LHCN-M2 (cell line): ENCODE data around the gene TRIM71. TPM values are rescaled to one million over a fixed set of nuclear protein-coding genes. Genes with fewer than 3 reads are reported as not detected.
"Not testable (repeated sequence)": the region's sequence is repeated elsewhere in the genome, so short reads cannot be mapped to it uniquely, and the experiment has no call there.

Experiments
- DNase-seq: peaks from one replicate; pipeline ENCODE4 v3.0.0-alpha.2; 2012; ENCODE audit warnings: low read depth
- total RNA-seq: library from RNA; depleted of rRNA; stranded (reverse); fragments of >200 nt; gene quantifications from 2 replicates; pipeline ENCODE4 v1.2.3, GENCODE V29; 2014

Gene TRIM71
- total RNA-seq, 1 experiment from 2014 or later, result not detected

DNA sequence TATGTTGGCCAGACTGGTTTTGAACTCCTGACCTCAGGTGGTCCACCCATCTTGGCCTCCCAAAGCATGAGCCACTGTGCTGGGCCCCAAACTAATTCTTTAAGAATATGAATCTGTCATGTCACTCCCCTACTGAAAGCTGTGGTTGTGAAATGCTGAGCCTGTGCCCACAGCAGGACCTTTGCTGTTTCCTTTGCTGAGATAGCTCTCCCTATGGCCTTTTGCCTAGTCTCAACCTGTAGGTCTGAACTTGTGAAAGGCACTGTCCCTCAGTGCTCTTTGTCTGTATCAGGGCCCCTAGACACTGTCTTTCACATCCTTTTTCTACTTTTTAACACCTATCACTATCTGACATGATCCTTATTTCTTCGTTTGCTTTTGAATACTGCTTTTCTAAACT, 70.9 kb downstream of the TRIM71 start:
- DNase-seq, result no peak

DNA sequence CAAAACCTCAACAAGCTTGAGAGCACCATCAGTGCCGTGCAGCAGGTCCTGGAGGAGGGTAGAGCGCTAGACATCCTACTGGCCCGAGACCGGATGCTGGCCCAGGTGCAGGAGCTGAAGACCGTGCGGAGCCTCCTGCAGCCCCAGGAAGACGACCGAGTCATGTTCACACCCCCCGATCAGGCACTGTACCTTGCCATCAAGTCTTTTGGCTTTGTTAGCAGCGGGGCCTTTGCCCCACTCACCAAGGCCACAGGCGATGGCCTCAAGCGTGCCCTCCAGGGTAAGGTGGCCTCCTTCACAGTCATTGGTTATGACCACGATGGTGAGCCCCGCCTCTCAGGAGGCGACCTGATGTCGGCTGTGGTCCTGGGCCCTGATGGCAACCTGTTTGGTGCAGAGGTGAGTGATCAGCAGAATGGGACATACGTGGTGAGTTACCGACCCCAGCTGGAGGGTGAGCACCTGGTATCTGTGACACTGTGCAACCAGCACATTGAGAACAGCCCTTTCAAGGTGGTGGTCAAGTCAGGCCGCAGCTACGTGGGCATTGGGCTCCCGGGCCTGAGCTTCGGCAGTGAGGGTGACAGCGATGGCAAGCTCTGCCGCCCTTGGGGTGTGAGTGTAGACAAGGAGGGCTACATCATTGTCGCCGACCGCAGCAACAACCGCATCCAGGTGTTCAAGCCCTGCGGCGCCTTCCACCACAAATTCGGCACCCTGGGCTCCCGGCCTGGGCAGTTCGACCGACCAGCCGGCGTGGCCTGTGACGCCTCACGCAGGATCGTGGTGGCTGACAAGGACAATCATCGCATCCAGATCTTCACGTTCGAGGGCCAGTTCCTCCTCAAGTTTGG, 72.9 kb downstream of the TRIM71 start:
- DNase-seq, result no peak

DNA sequence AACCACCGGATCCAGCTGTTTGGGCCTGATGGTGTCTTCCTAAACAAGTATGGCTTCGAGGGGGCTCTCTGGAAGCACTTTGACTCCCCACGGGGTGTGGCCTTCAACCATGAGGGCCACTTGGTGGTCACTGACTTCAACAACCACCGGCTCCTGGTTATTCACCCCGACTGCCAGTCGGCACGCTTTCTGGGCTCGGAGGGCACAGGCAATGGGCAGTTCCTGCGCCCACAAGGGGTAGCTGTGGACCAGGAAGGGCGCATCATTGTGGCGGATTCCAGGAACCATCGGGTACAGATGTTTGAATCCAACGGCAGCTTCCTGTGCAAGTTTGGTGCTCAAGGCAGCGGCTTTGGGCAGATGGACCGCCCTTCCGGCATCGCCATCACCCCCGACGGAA, 73.6 kb downstream of the TRIM71 start:
- DNase-seq, result no peak

DNA sequence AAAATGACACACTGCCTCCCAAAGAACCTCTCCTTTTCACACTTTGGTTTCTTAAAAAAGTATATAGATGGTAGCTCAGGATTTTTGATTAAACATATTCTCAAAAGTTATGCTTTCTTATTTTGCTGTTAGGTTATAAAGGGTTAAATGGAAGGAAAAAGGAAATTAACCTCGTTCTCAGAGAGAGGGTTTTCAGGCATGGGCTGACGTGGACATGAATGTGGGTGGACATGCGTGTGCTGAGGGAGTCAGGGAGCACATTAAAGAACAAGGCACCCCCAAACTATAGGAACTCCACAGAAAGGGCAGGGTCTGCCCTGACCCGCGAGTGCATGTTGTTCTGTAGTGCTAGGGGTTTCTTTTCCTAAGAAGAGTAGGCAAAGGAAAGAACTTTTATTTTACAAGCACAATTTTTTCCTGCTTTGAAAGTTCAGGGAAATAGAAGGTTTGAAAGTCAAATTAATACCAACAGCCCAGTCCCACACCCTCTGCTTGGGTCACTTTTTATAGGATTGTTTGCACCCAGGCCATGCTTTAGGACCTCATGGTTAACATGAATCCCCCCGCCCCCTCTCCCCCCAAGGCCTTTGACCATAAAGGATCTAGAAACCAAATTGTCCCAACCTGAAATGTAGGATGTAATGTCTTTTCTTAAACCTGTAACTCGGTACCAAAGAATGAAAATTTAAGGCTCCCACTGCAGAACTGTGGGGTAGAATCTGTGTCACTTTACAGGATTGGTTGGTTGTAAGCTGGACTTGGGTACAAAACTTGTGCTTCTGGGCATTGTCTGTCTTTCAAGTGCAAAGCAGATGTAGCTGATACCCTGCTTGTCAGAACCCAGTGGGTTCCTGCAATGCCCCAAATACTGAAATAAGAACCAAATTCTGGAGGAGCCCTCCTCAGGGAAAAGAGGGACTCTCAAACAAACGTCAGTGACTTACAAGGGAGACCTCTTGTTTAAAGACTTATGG, 75.1 kb downstream of the TRIM71 start:
- DNase-seq, result no peak

GRCh38 chr3:32894977-32895376, 77.2 kb downstream of the TRIM71 start:
- no peak for DNase-seq

DNA sequence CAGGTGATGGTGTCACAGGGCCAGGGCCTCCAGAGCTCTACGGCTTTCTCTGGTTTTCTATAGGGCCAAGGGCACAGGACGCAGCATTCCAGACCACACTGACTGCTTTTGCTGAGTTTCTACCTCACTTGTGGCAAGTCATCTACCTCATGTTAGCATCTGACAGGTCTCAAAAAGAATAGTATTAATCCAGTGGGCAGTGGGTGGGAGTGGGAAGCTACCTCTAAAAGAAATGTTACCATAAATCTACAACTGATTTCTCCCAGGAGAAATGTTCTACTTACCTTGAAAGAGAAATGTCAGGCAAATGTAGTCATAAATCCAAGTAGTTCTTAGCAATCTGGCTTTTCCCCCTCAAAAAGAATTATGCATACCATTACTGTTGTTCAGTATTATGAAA, 77.9 kb downstream of the TRIM71 start:
- DNase-seq, result no peak

GRCh38 chr3:32896143-32896542, 78.3 kb downstream of the TRIM71 start:
- DNase-seq, result no peak

DNA sequence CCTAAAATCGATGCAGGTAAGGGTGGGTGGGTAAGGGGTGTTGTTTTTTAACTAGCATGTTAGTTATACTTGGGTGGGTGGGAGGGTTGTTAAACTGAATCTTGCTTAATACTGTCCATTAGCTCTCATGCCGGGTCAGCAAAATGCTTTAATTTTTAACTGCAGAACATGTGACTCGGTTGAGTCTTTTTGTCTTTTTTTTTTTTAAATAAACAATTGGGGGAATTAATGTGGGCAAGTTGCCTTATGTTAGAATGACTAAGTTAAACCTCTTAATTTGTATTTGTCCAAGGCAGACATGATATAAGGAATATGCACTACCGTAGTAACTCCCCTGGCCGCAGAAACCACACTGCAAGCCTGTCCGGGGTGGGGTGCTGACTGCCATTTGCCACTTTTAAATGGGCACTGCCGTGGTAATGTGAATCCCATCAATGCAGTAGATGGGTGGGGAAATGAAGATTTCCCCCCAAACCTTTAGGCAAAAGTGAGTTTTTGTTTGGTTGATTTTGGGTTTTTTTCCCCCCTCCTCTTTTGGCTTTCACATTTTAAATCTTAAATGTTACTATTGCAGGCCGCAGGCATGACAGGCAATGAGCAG, 79.3 kb downstream of the TRIM71 start:
- no peak for DNase-seq

DNA sequence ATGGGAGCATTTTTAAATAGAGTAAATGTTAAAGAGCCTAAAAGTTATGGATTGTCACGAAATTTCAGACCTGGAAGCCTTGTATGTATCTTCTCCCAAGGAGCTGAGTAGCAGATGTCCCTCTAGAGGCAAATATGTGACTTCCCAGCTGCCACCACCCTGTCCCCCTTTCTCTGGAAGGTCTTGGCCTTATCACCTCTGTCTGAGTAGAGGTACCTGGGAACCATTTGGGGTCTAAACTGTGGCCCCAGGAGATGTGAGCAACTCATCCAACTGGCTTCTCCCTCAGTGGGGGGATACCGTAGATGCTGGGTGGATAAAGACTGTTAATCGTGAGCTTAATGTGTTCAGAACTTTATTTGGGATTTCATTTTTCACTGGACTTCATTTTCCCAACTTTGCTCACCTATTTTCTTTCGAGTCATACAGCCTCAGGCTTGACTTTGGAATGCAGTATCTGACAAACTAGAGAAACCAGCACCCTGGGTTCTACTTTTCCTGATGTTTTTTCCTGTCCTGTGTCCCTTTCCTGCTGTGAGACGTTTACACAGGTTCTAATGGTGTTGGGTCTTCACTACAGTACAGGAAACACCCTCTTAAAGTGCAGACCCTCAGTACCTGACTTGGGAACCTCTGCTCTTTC, 80.3 kb downstream of the TRIM71 start:
- DNase-seq, result no peak

GRCh38 chr3:32899265-32899664, 81.5 kb downstream of the TRIM71 start:
- DNase-seq, result no peak

- DNase-seq, result no peak
These were observed 83.5 kb downstream of the TRIM71 start for GRCh38 chr3:32901005-32901932.

DNA sequence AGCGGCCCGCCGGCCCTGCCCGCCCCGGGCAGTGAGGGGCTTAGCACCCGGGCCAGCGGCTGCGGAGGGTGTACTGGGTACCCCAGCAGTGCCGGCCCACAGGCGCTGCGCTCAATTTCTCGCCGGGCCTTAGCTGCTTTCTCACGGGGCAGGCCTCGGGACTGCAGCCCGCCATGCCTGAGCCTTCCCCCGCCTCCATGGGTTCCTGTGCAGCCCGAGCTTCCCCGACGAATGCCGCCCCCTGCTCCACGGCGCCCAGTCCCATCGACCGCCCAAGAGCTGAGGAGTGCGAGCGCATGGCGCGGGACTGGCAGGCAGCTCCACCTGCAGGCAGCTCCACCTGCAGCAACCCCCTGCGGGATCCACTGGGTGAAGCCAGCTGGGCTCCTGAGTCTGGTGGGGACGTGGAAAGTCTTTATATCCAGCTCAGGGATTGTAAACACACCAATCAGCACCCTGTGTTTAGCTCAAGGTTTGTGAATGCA, 85.1 kb downstream of the TRIM71 start:
- DNase-seq, result not testable (repeated sequence)

DNA sequence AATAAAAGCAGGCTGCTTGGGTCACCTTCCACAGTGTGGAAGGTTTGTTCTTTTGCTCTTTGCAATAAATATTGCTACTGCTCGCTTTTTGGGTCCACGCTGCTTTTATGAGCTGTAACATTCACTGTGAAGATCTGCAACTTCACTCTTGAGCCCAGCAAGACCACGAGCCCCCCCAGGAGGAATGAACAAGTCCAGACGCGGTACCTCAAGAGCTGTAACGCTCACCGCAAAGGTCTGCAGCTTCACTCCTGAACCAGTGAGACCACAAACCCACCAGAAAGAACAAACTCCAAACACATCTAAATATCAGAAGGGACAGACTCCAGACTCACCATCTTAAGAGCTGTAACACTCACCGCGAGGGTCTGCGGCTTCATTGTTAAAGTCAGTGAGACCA, 86.2 kb downstream of the TRIM71 start:
- no peak for DNase-seq

- DNase-seq, result no peak
These were observed 92.2 kb downstream of the TRIM71 start for GRCh38 chr3:32909999-32910398.

- DNase-seq, result no peak
These were observed 93.2 kb downstream of the TRIM71 start for GRCh38 chr3:32910954-32911353.

- no peak for DNase-seq
These were observed 94.2 kb downstream of the TRIM71 start for GRCh38 chr3:32912046-32912445.

DNA sequence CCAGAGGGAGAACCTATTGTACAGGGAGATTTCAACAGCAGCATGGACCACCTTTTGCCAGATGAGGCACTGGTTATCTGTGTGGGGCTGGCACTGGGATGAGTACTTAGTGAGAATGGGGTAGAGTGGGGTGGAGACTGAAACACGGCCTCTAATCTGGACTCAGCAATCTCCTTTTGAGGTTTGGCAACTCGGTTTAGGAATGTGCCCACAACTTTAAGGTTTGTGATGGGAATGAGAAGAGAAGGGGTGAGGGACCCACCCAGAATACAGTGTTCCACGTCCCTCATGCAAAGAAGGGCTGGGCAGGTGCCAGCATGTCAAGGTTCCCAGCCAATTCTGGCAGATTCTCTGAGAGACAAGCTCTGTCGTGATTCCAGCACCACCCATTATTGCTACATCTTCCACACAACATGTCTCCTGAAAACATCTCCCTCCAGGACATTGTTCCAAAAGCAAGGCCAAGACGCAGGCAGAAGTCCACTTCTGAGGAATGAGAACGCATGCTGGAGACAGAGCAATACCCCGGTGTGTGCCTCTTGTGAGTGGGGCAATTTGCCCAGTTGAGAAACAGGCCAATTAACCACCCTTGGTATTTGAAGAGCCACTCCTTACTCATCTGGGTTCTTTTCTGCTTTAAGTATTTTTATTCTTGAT, 96.1 kb downstream of the TRIM71 start:
- no peak for DNase-seq

- no peak for DNase-seq
These were observed 102.1 kb downstream of the TRIM71 start for GRCh38 chr3:32919920-32920319.

- DNase-seq, result no peak
These were observed 104.3 kb downstream of the TRIM71 start for GRCh38 chr3:32922078-32922477.

GRCh38 chr3:32930161-32930560, 112.4 kb downstream of the TRIM71 start:
- DNase-seq, result no peak
